ENCODE results near the gene PDCL2. TPM values are rescaled to one million over a fixed set of nuclear protein-coding genes. Genes with fewer than 3 reads are reported as not detected.

Gene PDCL2
- total and polyA plus RNA-seq, 2 experiments from 2014 or later, result 0.35 to 1.9 TPM

DNA sequence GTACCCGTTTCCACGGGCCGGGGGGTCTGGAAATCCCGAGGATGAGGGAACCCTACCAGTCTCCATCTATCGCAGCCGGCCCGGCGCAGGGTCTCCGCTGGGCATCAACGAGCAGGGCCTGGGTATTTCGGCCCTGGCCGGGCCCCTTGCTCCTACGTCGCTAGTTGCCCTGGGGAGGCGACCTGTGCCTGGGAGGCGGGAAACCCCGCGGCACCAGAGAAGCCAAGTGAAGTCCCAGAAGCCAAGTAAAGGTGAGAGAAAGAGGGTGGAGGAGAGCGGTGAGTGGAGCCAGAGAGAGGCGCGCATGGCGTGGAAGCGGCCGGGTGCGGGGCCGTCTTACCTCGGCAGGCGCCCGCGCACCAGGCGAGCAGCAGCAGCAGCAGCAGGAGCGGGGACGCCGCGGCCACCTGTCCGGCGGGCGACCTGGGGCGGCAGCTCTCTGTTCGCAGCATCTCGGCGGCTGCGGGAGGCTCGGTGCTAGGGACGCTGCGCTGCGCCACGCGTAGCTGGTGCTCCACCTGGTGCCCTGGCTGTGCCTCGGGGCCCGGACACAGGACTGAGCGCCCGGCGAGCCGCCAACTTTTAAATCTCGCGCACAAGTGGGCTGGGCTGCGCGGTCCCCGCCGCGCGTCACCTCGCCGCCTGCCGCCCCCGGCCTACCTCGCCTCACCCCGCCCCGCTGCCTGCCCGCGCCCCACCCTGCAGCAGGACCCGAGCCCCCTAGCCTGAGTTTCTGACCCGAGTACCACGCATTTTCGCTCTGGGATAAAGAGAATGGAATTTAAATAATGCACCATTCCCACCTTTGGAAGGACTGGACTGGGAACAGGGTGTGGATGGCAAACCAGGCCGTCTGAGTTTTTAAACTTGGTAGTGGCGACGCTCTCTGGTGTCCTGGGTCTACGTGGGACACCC, 44.0 kb upstream of the PDCL2 start, which contains the start of gene NMU (continued):
- TF ChIP-seq, protein P1, sequence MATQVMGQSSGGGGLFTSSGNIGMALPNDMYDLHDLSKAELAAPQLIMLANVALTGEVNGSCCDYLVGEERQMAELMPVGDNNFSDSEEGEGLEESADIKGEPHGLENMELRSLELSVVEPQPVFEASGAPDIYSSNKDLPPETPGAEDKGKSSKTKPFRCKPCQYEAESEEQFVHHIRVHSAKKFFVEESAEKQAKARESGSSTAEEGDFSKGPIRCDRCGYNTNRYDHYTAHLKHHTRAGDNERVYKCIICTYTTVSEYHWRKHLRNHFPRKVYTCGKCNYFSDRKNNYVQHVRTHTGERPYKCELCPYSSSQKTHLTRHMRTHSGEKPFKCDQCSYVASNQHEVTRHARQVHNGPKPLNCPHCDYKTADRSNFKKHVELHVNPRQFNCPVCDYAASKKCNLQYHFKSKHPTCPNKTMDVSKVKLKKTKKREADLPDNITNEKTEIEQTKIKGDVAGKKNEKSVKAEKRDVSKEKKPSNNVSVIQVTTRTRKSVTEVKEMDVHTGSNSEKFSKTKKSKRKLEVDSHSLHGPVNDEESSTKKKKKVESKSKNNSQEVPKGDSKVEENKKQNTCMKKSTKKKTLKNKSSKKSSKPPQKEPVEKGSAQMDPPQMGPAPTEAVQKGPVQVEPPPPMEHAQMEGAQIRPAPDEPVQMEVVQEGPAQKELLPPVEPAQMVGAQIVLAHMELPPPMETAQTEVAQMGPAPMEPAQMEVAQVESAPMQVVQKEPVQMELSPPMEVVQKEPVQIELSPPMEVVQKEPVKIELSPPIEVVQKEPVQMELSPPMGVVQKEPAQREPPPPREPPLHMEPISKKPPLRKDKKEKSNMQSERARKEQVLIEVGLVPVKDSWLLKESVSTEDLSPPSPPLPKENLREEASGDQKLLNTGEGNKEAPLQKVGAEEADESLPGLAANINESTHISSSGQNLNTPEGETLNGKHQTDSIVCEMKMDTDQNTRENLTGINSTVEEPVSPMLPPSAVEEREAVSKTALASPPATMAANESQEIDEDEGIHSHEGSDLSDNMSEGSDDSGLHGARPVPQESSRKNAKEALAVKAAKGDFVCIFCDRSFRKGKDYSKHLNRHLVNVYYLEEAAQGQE (IDR thresholded peaks at IDR 0.05; ENCODE audit: unreplicated experiment), result no peak
- TF ChIP-seq EZH2phosphoT487 (IDR thresholded peaks at IDR 0.05; ENCODE audit: unreplicated experiment), result no peak
- no peak for TF ChIP-seq EZH2 (IDR thresholded peaks at IDR 0.05; ENCODE audit: low read depth, unreplicated experiment)

DNA sequence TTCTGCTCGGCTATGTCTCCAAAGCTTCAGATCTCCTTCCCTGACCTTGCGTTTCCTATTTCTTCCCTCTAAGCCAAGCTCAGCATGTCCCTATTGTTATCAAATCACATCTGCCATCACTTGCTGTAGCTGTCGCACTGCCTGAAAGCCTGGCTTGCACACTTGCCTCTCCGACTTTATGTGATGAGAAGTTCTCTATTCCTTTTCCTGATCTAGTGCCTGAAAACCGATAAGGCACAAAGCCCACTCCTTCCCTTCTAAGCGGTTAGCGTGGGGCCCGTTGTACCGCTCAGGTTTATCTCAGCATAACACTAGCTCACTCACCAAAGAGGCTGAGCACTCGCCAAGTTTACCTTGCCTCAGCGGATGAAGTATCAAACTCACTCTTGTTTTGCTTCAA, 43.2 kb upstream of the PDCL2 start:
- H3K27ac Mint-ChIP-seq, result no peak overlapping the region
- ATAC-seq, result peak; percentile 20
- peaks cover 50% of the 10 kb centered on the region for H3K4me1 Mint-ChIP-seq

More for the DNA sequence above, 43.2 kb upstream of the PDCL2 start:
- Histone ChIP-seq H3K36me3 (ENCODE audit: insufficient read depth) (no peaks in the 10 kb centered on the region), H2AFZ (peak overlapping the region; percentile 70), H3K27me3 (ENCODE audit: insufficient read depth) (peaks cover 26% of the 10 kb centered on the region), H3K79me2 (replicated peaks; ENCODE audit: insufficient read depth) (peaks cover 20% of the 10 kb centered on the region), H3K27ac (ENCODE audit: low read depth) (no peak overlapping the region), H3F3A (replicated peaks; ENCODE audit: low read depth) (no peaks in the 10 kb centered on the region), H3K4me2 (peak overlapping the region; percentile 97), H3K9me2 (ENCODE audit: insufficient read depth) (no peaks in the 10 kb centered on the region), H4K20me1 (replicated peaks; ENCODE audit: insufficient read depth) (no peaks in the 10 kb centered on the region), H3K4me1 (ENCODE audit: insufficient read depth) (peaks cover 54% of the 10 kb centered on the region), H3K4me3 (peak overlapping the region; percentile 87)
- TF ChIP-seq EZH2phosphoT487 (IDR thresholded peaks at IDR 0.05; ENCODE audit: unreplicated experiment), result no peak
- TF ChIP-seq, protein P2, sequence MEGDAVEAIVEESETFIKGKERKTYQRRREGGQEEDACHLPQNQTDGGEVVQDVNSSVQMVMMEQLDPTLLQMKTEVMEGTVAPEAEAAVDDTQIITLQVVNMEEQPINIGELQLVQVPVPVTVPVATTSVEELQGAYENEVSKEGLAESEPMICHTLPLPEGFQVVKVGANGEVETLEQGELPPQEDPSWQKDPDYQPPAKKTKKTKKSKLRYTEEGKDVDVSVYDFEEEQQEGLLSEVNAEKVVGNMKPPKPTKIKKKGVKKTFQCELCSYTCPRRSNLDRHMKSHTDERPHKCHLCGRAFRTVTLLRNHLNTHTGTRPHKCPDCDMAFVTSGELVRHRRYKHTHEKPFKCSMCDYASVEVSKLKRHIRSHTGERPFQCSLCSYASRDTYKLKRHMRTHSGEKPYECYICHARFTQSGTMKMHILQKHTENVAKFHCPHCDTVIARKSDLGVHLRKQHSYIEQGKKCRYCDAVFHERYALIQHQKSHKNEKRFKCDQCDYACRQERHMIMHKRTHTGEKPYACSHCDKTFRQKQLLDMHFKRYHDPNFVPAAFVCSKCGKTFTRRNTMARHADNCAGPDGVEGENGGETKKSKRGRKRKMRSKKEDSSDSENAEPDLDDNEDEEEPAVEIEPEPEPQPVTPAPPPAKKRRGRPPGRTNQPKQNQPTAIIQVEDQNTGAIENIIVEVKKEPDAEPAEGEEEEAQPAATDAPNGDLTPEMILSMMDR (conservative IDR thresholded peaks at IDR 0.05; ENCODE audit: low read depth in 2 of 2), result no peak
- Mint-ChIP-seq H3K9me3 (peaks cover 8% of the 10 kb centered on the region; the same call in 2 of the 3 replicates), H3K36me3 (ENCODE audit: low read depth) (peaks cover 16% of the 10 kb centered on the region), H3K4me3 (peak overlapping the region; percentile 83), H3K27me3 (ENCODE audit: insufficient read depth, low read depth, poor library complexity) (peaks cover 12% of the 10 kb centered on the region)
- peak; percentile 37 for DNase-seq (ENCODE audit: low spot score)

Data from GM23338 (cell line).